Smooth muscle cell (in vitro differentiated cells): ENCODE data around the gene CEACAM7. TPM values are rescaled to one million over a fixed set of nuclear protein-coding genes. Genes with fewer than 3 reads are reported as not detected.

Experiments
- polyA plus RNA-seq: library from polyadenylated mRNA; unstranded; fragments of >200 nt; fragmentation: Nextera tagmentation; extraction: Ambion mirVana; gene quantifications from 2 replicates; pipeline ENCODE4 v1.2.1, GENCODE V29; 2016
- small RNA-seq: library from RNA; depleted of rRNA; stranded (forward); fragments of <200 nt; gene quantifications from one replicate; pipeline ENCODE3, GENCODE V24; 2014
- total RNA-seq: library from RNA; depleted of rRNA; stranded (reverse); fragments of >200 nt; gene quantifications from 2 replicates; pipeline ENCODE4 v1.2.3, GENCODE V29; 2014

CEACAM7 gene
- total and polyA plus RNA-seq, 2 experiments from 2014 or later: not detected

Small RNA genes within 50 kb of the gene (small RNA-seq; reads per million reads assigned to genes)
- gene AC243960.4: not detected

Other genes with a start within 250 kb of the CEACAM7 start
- gene DMAC2, start 248.4 kb downstream of the CEACAM7 start, total RNA-seq: 40.3 and 48.3 TPM in 2 replicates
- 65.8 and 69.2 TPM in 2 replicates for gene DMAC2, start 248.4 kb downstream of the CEACAM7 start, polyA plus RNA-seq
- gene ERICH4, start 245.1 kb downstream of the CEACAM7 start, total RNA-seq: not detected in 2 replicates
- gene ERICH4, start 245.1 kb downstream of the CEACAM7 start, polyA plus RNA-seq: not detected in 2 replicates
- not detected in 2 replicates for gene CEACAM21, start 112.1 kb downstream of the CEACAM7 start, total RNA-seq
- not detected in 2 replicates for gene CEACAM21, start 112.1 kb downstream of the CEACAM7 start, polyA plus RNA-seq
- not detected in 2 replicates for gene CEACAM4, start 61.2 kb downstream of the CEACAM7 start, total RNA-seq
- not detected in 2 replicates for gene CEACAM4, start 61.2 kb downstream of the CEACAM7 start, polyA plus RNA-seq
- gene CEACAM5, start 20.4 kb upstream of the CEACAM7 start, total RNA-seq: not detected in 2 replicates
- gene CEACAM5, start 20.4 kb upstream of the CEACAM7 start, polyA plus RNA-seq: not detected in 2 replicates
- gene CEACAM6, start 67.3 kb upstream of the CEACAM7 start, total RNA-seq: not detected in 2 replicates
- not detected in 2 replicates for gene CEACAM6, start 67.3 kb upstream of the CEACAM7 start, polyA plus RNA-seq
- gene CEACAM3, start 108.3 kb upstream of the CEACAM7 start, total RNA-seq: not detected in 2 replicates
- gene CEACAM3, start 108.3 kb upstream of the CEACAM7 start, polyA plus RNA-seq: not detected in 2 replicates
- gene LYPD4, start 156.4 kb upstream of the CEACAM7 start, total RNA-seq: not detected in 2 replicates
- not detected in 2 replicates for gene LYPD4, start 156.4 kb upstream of the CEACAM7 start, polyA plus RNA-seq
- gene DMRTC2, start 156.8 kb upstream of the CEACAM7 start, total RNA-seq: not detected in 2 replicates
- not detected in 2 replicates for gene DMRTC2, start 156.8 kb upstream of the CEACAM7 start, polyA plus RNA-seq
- gene RPS19, start 172.0 kb upstream of the CEACAM7 start, total RNA-seq: 970 and 1,345 TPM in 2 replicates
- 2,105 and 2,361 TPM in 2 replicates for gene RPS19, start 172.0 kb upstream of the CEACAM7 start, polyA plus RNA-seq
- gene CD79A, start 189.0 kb upstream of the CEACAM7 start, total RNA-seq: not detected in 2 replicates
- 0.28 and 0.41 TPM in 2 replicates for gene CD79A, start 189.0 kb upstream of the CEACAM7 start, polyA plus RNA-seq
- gene ARHGEF1, start 194.9 kb upstream of the CEACAM7 start, total RNA-seq: 24.2 and 24.3 TPM in 2 replicates
- gene ARHGEF1, start 194.9 kb upstream of the CEACAM7 start, polyA plus RNA-seq: 69.6 and 78.6 TPM in 2 replicates
- gene ERFL, start 240.2 kb upstream of the CEACAM7 start, total RNA-seq: 0.09 TPM in 1 of 2 replicates, not detected in the other
- gene ERFL, start 240.2 kb upstream of the CEACAM7 start, polyA plus RNA-seq: 0.09 and 0.11 TPM in 2 replicates